DMS 273 (cell line): ENCODE results near the gene UGGT1.

Experiments used
- DNase-seq: peaks from one replicate; lab custom pipeline; 2025; ENCODE audit not compliant: unreplicated experiment; lab: John Stamatoyannopoulos, UW

The UGGT1 gene

GRCh38 chr2:128215897-128216642 lies 125.1 kb downstream of the UGGT1 start:
- DNase-seq, result no peak

- no peak for DNase-seq
Measured at GRCh38 chr2:128217671-128218070, 126.7 kb downstream of the UGGT1 start.

GRCh38 chr2:128219891-128220290 lies 128.9 kb downstream of the UGGT1 start:
- DNase-seq, result peak; percentile 67

- no peak for DNase-seq
Measured at GRCh38 chr2:128227862-128228261, 136.9 kb downstream of the UGGT1 start.

DNA sequence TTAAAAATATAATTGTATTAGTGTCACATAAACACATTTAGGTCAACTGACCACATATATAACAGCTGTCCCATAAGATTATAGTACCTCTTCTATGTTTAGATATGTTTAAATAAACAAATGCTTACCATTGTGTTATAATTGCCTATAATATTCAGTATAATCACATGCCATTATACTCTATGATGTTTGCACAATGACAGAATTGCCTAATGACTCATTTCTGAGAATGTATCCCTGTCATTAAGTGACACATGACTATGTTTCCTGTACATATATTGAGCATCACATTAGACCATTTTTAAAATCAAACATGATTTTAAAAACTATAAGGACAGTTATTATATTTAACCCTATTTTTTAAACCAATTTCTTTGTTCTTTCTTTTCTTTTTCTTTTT lies 137.9 kb downstream of the UGGT1 start:
- DNase-seq, result no peak

- DNase-seq, result peak; percentile 87
Measured at GRCh38 chr2:128232965-128233789, 142.2 kb downstream of the UGGT1 start.

- DNase-seq, result no peak
Measured at GRCh38 chr2:128233790-128234395, 142.9 kb downstream of the UGGT1 start.

DNA sequence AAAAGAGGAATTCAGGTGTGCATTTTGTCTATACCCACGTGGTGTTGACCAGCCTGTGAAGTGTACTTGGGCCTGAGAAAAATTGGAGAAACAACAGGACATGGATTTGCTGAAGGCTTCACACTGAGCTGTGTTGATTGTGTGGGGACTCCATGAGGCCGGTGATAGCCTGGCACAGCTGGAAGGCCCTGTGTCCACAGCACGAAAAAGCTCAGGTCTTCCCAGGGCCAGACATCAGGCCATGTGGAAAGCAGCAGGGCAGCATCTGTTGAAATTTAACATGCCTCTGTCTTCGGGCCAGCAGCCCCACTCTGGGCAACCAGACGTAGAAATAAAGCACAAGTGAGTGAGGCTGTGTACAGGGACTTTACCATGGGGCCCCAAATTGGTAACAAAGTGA lies 143.6 kb downstream of the UGGT1 start:
- peak; percentile 21 for DNase-seq

- DNase-seq, result no peak
Measured at GRCh38 chr2:128235581-128235980, 144.6 kb downstream of the UGGT1 start.

GRCh38 chr2:128236491-128237035 lies 145.6 kb downstream of the UGGT1 start:
- no peak for DNase-seq

- DNase-seq, result no peak
Measured at GRCh38 chr2:128237081-128237534, 146.1 kb downstream of the UGGT1 start.

DNA sequence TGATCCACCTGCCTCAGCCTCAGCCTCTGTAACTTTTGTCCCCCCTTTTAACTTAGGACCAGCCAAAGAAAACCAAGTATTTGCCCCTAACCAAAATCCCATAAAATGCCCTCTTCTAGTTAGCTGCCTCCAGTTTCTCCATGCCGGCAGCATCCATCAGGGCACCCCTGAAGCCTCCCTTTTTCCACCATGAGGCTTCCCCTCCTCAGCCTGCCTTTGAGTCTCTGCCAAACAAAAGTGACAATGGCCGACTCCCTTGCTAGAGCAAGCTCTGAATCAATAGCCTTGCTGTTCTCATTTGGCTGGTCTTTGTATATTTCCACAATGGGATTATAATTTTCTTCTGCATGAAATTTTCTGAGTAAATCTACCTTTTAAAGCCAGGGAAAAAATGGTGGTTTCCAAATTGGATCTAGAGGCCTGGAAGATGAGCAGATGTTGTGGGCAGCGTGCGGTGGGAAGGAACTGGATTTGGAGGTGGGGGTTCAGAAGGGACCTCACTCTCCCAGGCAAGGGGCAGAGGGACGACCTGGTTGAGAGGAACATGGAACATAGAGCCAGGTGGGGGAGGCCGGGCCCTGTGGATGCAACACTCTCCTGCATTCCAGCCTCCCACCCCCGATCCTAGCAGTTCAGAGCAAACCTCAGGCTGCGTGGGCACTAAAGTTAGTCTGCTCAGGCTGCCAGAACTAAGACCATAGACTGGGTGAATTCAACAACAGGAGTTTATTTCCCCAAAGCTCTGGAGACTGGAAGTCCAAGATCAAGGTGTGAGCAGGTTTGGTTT lies 147.1 kb downstream of the UGGT1 start:
- DNase-seq, result no peak

DNA sequence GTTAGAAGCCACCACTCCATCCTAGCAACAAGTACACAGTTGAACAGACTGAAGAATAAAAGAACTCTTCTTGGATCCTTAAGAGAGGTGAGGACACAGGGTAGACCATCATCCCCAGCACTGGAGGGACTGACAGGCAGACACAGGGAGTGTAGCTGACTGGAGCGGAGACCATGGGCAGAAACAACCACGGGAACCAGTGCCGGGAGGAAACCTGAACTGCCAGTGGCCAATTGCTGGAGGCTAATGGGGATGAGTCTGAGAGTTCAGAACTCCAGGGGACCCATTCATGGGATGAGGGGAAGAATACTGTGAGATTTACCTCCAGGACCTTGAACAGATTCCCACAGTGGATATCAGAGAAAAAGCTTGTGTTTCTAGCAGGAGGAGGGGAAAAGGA lies 150.9 kb downstream of the UGGT1 start:
- no peak for DNase-seq
